Testis (tissue), 2 donors: ENCODE results near the gene EDN3.

Experiments
- CTCF ChIP-seq, 3 experiments: fragments of 450-650 bp in 2 of 3; fragments of 200-600 bp in 1 of 3; sonication (generic) in 1 of 3; IDR thresholded peaks; one replicate each; pipeline ENCODE4 v1.5.1; 2016 to 2019; ENCODE audit warnings: antibody characterized with exemption in 3 of 3, mild to moderate bottlenecking in 2 of 3, moderate library complexity in 1 of 3
- POLR2A ChIP-seq: fragments of 450-650 bp; IDR thresholded peaks from one replicate; pipeline ENCODE4 v1.6.1; 2017; ENCODE audit warnings: antibody characterized with exemption, mild to moderate bottlenecking, moderate library complexity

GRCh38 chr20:59349277-59349676 lies 48.9 kb downstream of the EDN3 start:
- TF ChIP-seq CTCF (IDR thresholded peaks at IDR 0.05) (no peak), POLR2A (no peak)
